Transverse colon (tissue), 4 donors: ENCODE results near the gene ALG6. TPM values are rescaled to one million over a fixed set of nuclear protein-coding genes. Genes with fewer than 3 reads are reported as not detected.
"Not testable (repeated sequence)": the region's sequence is repeated elsewhere in the genome, so short reads cannot be mapped to it uniquely, and the experiment has no call there.

Source experiments
- DNase-seq: peaks from one replicate; pipeline ENCODE4 v3.0.0-alpha.2; 2019
- H3K27ac ChIP-seq, 4 donors: fragments of 200-600 bp; sonication (generic); 2 replicates each; pipeline ENCODE4 v1.5.1; 2016 to 2018; ENCODE audit warnings: inconsistent platforms in 4 of 4
- H3K27me3 ChIP-seq: fragments of 200-600 bp; sonication (generic); 2 replicates; pipeline ENCODE4 v1.5.1; 2017; ENCODE audit warnings: inconsistent platforms
- H3K36me3 ChIP-seq, 4 donors: fragments of 200-600 bp; sonication (generic); 2 replicates each; pipeline ENCODE4 v1.5.1; 2017 to 2019; ENCODE audit warnings: inconsistent platforms in 4 of 4
- H3K4me1 ChIP-seq, 4 donors: fragments of 200-600 bp; sonication (generic); 2 replicates each; pipeline ENCODE4 v1.5.1; 2017 to 2020; ENCODE audit warnings: inconsistent platforms in 4 of 4
- H3K4me3 ChIP-seq, 4 donors: fragments of 200-600 bp; sonication (generic); 1 replicate in 1 of 4; 2 replicates in 3 of 4; pipeline versions ENCODE4 v1.5.1 to v1.6.1; 2017 to 2019; ENCODE audit warnings: inconsistent platforms in 4 of 4
- H3K9me3 ChIP-seq, 2 donors: fragments of 200-600 bp; sonication (generic); 2 replicates each; pipeline ENCODE4 v1.5.1; 2017 to 2019; ENCODE audit warnings: inconsistent platforms in 2 of 2
- CTCF ChIP-seq, 5 experiments: fragments of 200-600 bp in 3 of 5; fragments of 450-650 bp in 2 of 5; sonication (generic) in 3 of 5; IDR thresholded peaks; 1 replicate in 2 of 5; 2 replicates in 3 of 5; pipeline ENCODE4 v1.5.1; 2016 to 2017; ENCODE audit warnings: antibody characterized with exemption in 5 of 5, inconsistent platforms in 3 of 5, mild to moderate bottlenecking in 2 of 5, moderate library complexity in 1 of 5
- EP300 ChIP-seq: sonication (generic); formaldehyde crosslinking; IDR thresholded peaks from one replicate; pipeline ENCODE4 v1.6.1; 2017; ENCODE audit warnings: antibody characterized with exemption, low read depth
- POLR2A ChIP-seq: fragments of 450-650 bp; IDR thresholded peaks from one replicate; pipeline ENCODE4 v1.6.1; 2016; ENCODE audit warnings: antibody characterized with exemption, mild to moderate bottlenecking, moderate library complexity
- POLR2AphosphoS5 ChIP-seq, 3 donors: sonication (generic); formaldehyde crosslinking; IDR thresholded peaks; one replicate each; pipeline ENCODE4 v1.6.1; 2016; ENCODE audit warnings: antibody characterized with exemption in 3 of 3
- WGBS, 2 donors: methylation state at CpG; one replicate each; pipeline ENCODE4 v1.1.5; 2018; ENCODE audit warnings: low coverage in 1 of 2; 5-methylcytosine and 5-hydroxymethylcytosine counted together
- in situ Hi-C, 4 donors: fragments of 200-750 bp; cut with MboI; loops; one replicate each; pipeline versions ENCODE4 v1.15.0 to v1.15.1; 2017; ENCODE audit warnings: low sequenced_read_pairs in 3 of 4, low pct_ligation_motif_present in 1 of 4, low pct_unique_long_range_greater_than_20kb in 1 of 4
- intact Hi-C: fragments of 100-400 bp; cut with DNase I; formaldehyde crosslinking; loops from one replicate; pipeline ENCODE4 v1.15.1; 2023; ENCODE audit warnings: low total_unique reads
- total RNA-seq, 4 donors: library from RNA; depleted of rRNA; stranded (reverse); fragments of >200 nt; gene quantifications; one replicate each; pipeline ENCODE4 v1.1.0, GENCODE V29; 2016

The ALG6 gene
- total RNA-seq, 4 donors from 2014 or later = 0.60 to 20.0 (median 9.3) TPM

DNA sequence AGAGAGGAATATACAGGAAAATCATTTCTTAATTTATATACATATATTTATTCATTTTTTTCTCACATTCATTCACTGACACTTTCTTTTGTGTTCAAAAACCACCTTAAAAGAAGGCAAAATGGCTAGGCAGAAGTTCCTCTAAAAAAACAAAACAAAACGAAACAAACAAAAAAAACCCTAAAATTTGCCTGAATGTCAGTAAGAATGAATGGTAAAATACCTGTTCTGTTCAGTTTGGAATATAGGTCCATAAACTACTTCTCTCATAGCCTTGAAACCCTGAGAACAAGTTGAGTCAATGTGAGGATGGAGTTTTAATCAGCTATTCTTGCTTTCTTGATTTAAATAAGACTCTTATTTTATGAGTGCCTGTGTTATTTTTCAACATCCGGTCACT, 14.7 kb upstream of the ALG6 start:
- 63 to 74% methylated on average over 1 to 2 of the region's 2 CpGs for WGBS, 2 donors
- intact Hi-C loops = no loop called here
- in situ Hi-C loops = no loop called here

GRCh38 chr1:63356234-63356633, 11.2 kb upstream of the ALG6 start:
- H3K27me3 ChIP-seq = peaks cover 63% of the 10 kb centered on the region
- H3K9me3 ChIP-seq, DNase-seq, H3K4me1 ChIP-seq, intact Hi-C loops, H3K36me3 ChIP-seq, H3K27ac ChIP-seq, in situ Hi-C loops, H3K4me3 ChIP-seq: not testable (repeated sequence)
- 67 to 82% methylated on average over 1 to 2 of the region's 2 CpGs for WGBS, 2 donors

More for the DNA sequence above, 14.7 kb upstream of the ALG6 start:
- H3K4me3 ChIP-seq = no peak overlapping the region
- no peak overlapping the region for H3K27ac ChIP-seq
- DNase-seq = no peak
- H3K4me1 ChIP-seq = no peaks in the 10 kb centered on the region
- no peaks in the 10 kb centered on the region for H3K36me3 ChIP-seq
- H3K27me3 ChIP-seq = peaks cover 53% of the 10 kb centered on the region
- TF ChIP-seq POLR2A = no peak
- no peak for TF ChIP-seq EP300
- TF ChIP-seq CTCF (IDR thresholded peaks at IDR 0.05) = no peak
- no peak for TF ChIP-seq POLR2AphosphoS5 (IDR thresholded peaks at IDR 0.05)
- no peaks in the 10 kb centered on the region for H3K9me3 ChIP-seq

GRCh38 chr1:63359561-63359960, 7.9 kb upstream of the ALG6 start:
- DNase-seq = no peak
- 88 to 91% methylated on average over 5 of the region's 5 CpGs for WGBS, 2 donors
- H3K27me3 ChIP-seq = peaks cover 30% of the 10 kb centered on the region
- H3K4me1 ChIP-seq = no peaks in the 10 kb centered on the region
- no peak overlapping the region for H3K27ac ChIP-seq
- no peak for TF ChIP-seq EP300
- no peak for TF ChIP-seq CTCF (IDR thresholded peaks at IDR 0.05)
- no peak for TF ChIP-seq POLR2A
- no peak for TF ChIP-seq POLR2AphosphoS5 (IDR thresholded peaks at IDR 0.05)
- in situ Hi-C loops = no loop called here
- H3K9me3 ChIP-seq = no peaks in the 10 kb centered on the region
- intact Hi-C loops = no loop called here
- no peak overlapping the region for H3K4me3 ChIP-seq
- no peaks in the 10 kb centered on the region for H3K36me3 ChIP-seq

- WGBS, 2 donors = 25 to 35% methylated on average over 1 of the region's 1 CpG
- Histone ChIP-seq H3K9me3 (no peaks in the 10 kb centered on the region), H3K4me1 (peaks cover 0 to 4% (median 2%) of the 10 kb centered on the region in 4 donors), H3K4me3 (no peak overlapping the region), H3K27me3 (peaks cover 16% of the 10 kb centered on the region), H3K27ac (no peak overlapping the region), H3K36me3 (no peaks in the 10 kb centered on the region)
- intact Hi-C loops (no loop called here), in situ Hi-C loops (no loop called here)
- DNase-seq = no peak
- TF ChIP-seq POLR2AphosphoS5 (IDR thresholded peaks at IDR 0.05) (no peak), EP300 (no peak), POLR2A (no peak), CTCF (IDR thresholded peaks at IDR 0.05) (no peak)
Observed at GRCh38 chr1:63362073-63362472, 5.4 kb upstream of the ALG6 start.

- H3K27ac ChIP-seq = no peak overlapping the region
- WGBS, 2 donors = 82 to 97% methylated on average over 1 of the region's 1 CpG
- no peak overlapping the region for H3K4me3 ChIP-seq
- intact Hi-C loops (no loop called here), in situ Hi-C loops (no loop called here)
- peaks cover 16% of the 10 kb centered on the region for H3K27me3 ChIP-seq
- no peak for DNase-seq
- no peaks in the 10 kb centered on the region for H3K36me3 ChIP-seq
- no peaks in the 10 kb centered on the region for H3K9me3 ChIP-seq
- TF ChIP-seq POLR2A (no peak), POLR2AphosphoS5 (IDR thresholded peaks at IDR 0.05) (no peak), EP300 (no peak), CTCF (IDR thresholded peaks at IDR 0.05) (no peak)
- peaks cover 0 to 5% (median 2%) of the 10 kb centered on the region in 4 donors for H3K4me1 ChIP-seq
Observed at GRCh38 chr1:63362578-63362977, 4.8 kb upstream of the ALG6 start.
